ENCODE data around the gene PDZD4. TPM values are rescaled to one million over a fixed set of nuclear protein-coding genes. Genes with fewer than 3 reads are reported as not detected.
A peak's percentile ranks its signal among the peaks of the same experiment; 100 is the strongest.

PDZD4 gene
- total and polyA plus RNA-seq, 2 experiments from 2014 or later = 30.5 to 230 TPM

GRCh38 chrX:153844509-153845082 is 14.3 kb upstream of the PDZD4 start:
- H3K27me3 Mint-ChIP-seq (ENCODE audit: insufficient read depth, low read depth, poor library complexity) = peaks cover 5% of the 10 kb centered on the region
- peak overlapping the region; percentile 49 for H3K4me3 Mint-ChIP-seq
- H3K79me2 ChIP-seq (replicated peaks; ENCODE audit: insufficient read depth) = no peaks in the 10 kb centered on the region
- no peaks in the 10 kb centered on the region; the same call in 1 of the 2 replicates for H3F3A ChIP-seq (replicated peaks; ENCODE audit: low read depth)
- peak overlapping the region; percentile 94 for H3K27ac Mint-ChIP-seq
- peak; percentile 77 for DNase-seq (ENCODE audit: low spot score)
- ATAC-seq = peak; percentile 63
- H3K4me1 ChIP-seq (ENCODE audit: insufficient read depth) = peaks cover 33% of the 10 kb centered on the region
- peaks cover 48% of the 10 kb centered on the region for H3K4me1 Mint-ChIP-seq
- H4K20me1 ChIP-seq (replicated peaks; ENCODE audit: insufficient read depth) = no peaks in the 10 kb centered on the region
- no peaks in the 10 kb centered on the region for H3K9me2 ChIP-seq (ENCODE audit: insufficient read depth)
- H3K4me2 ChIP-seq = peak overlapping the region; percentile 68
- no peak overlapping the region for H2AFZ ChIP-seq
- TF ChIP-seq ZNF462 (CRISPR knock-in tag; IDR thresholded peaks at IDR 0.05) (peak; percentile 76), STAT1 (IDR thresholded peaks at IDR 0.05; ENCODE audit: unreplicated experiment) (no peak)
- peak overlapping the region; percentile 97 for H3K27ac ChIP-seq (ENCODE audit: low read depth)
- peaks cover 3% of the 10 kb centered on the region; the same call in 1 of the 3 replicates for H3K36me3 Mint-ChIP-seq (ENCODE audit: low read depth)
- no peaks in the 10 kb centered on the region for H3K36me3 ChIP-seq (ENCODE audit: insufficient read depth)
- no peaks in the 10 kb centered on the region; the same call in 2 of the 3 replicates for H3K9me3 Mint-ChIP-seq
- H3K27me3 ChIP-seq (ENCODE audit: insufficient read depth) = no peaks in the 10 kb centered on the region
- H3K4me3 ChIP-seq = peak overlapping the region; percentile 38

GRCh38 chrX:153836921-153837320 is 6.6 kb upstream of the PDZD4 start:
- no peaks in the 10 kb centered on the region for H4K20me1 ChIP-seq (replicated peaks; ENCODE audit: insufficient read depth)
- no peaks in the 10 kb centered on the region for H3K79me2 ChIP-seq (replicated peaks; ENCODE audit: insufficient read depth)
- no peaks in the 10 kb centered on the region for H3K9me2 ChIP-seq (ENCODE audit: insufficient read depth)
- H3K36me3 Mint-ChIP-seq (ENCODE audit: low read depth) = peaks cover 6% of the 10 kb centered on the region; the same call in 1 of the 3 replicates
- H3K4me3 Mint-ChIP-seq = no peak overlapping the region
- H3K4me3 ChIP-seq = no peak overlapping the region
- H3K27ac ChIP-seq (ENCODE audit: low read depth) = no peak overlapping the region
- peaks cover 15% of the 10 kb centered on the region for H3K4me1 ChIP-seq (ENCODE audit: insufficient read depth)
- H2AFZ ChIP-seq = no peak overlapping the region
- H3K9me3 Mint-ChIP-seq = no peaks in the 10 kb centered on the region
- DNase-seq (ENCODE audit: low spot score) (no peak), ATAC-seq (no peak)
- H3K27ac Mint-ChIP-seq = no peak overlapping the region
- no peaks in the 10 kb centered on the region for H3K36me3 ChIP-seq (ENCODE audit: insufficient read depth)
- H3K27me3 ChIP-seq (ENCODE audit: insufficient read depth) = no peaks in the 10 kb centered on the region
- H3K4me1 Mint-ChIP-seq = peaks cover 27% of the 10 kb centered on the region
- H3F3A ChIP-seq (replicated peaks; ENCODE audit: low read depth) = no peaks in the 10 kb centered on the region
- H3K4me2 ChIP-seq = no peak overlapping the region
- peaks cover 6% of the 10 kb centered on the region for H3K27me3 Mint-ChIP-seq (ENCODE audit: insufficient read depth, low read depth, poor library complexity)
- TF ChIP-seq ZNF331 (CRISPR knock-in tag; IDR thresholded peaks at IDR 0.05; ENCODE audit: low read depth) = no peak
- no peak for TF ChIP-seq CTCF (conservative IDR thresholded peaks at IDR 0.05; ENCODE audit: low read depth in 2 of 2)
- no peak for TF ChIP-seq STAT1 (IDR thresholded peaks at IDR 0.05; ENCODE audit: unreplicated experiment)
- TF ChIP-seq REST (IDR thresholded peaks at IDR 0.05; ENCODE audit: unreplicated experiment) = no peak
- TF ChIP-seq CREB1 (CRISPR knock-in tag; IDR thresholded peaks at IDR 0.05; ENCODE audit: low read depth) = no peak
- no peak for TF ChIP-seq JUNB (IDR thresholded peaks at IDR 0.05; ENCODE audit: unreplicated experiment)
- no peak for TF ChIP-seq EZH2 (IDR thresholded peaks at IDR 0.05; ENCODE audit: low read depth, unreplicated experiment)

All from GM23338 (cell line).